Fibroblast of skin of scalp (primary cell): ENCODE data around the gene ARHGAP33.

Experiments used
- DNase-seq: peaks from one replicate; pipeline ENCODE4 v3.0.0-alpha.2; 2013

Gene ARHGAP33

DNA sequence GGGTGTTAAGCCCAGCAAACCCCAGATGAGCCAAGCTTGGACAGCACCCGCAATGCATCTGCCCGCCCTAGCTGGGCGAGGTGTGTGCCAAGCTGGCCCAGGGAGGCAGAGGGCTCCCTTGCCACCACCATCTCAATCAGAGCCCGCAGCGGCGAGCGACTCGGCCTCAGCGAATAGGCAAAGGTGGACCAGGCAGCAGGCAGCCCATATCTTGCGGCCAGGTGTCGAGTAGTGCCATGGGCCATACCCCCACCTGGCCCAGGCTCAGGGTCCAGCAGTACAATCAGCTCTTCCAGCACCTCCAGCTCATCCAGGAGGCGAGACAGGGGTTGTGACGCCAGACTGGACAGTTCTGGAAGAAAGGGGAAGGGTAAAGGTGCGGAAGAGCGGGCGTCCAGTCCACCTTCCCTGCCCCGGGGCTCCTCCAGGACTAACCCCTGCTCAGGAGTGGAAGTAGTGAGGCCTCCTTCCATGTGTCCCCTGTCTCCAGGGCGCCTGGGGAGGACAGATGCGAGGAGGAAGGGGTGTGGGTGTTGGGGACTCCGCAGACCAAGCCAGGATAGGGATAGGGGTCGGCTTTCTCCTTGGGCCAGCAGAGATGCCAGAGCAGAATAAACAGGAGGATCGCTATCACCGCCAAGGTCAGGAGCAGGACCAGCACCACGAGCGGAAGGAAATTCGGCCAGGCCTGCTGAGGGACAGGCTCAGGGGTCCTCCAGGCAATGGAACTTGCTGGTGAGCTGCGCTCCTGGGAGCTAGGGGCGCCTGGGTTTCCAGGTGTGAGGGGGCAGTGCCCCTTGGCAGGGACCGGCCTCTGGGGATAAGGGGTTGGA, 35.9 kb upstream of the ARHGAP33 start:
- no peak for DNase-seq

DNA sequence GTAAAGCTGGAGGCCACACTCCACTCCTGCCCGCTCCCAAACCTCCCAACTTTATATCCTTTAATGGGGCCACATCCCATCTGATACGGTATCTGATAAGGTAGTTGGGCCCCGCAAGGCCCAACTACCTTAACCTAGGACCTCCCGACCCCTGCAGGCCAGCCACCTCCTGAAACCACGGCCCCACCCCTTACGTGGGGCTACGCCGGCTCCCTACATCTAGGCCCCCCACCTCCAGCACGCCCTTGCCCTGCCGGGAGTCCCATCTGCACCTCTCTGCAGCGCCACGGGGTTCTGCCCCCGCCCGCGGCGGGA, 35.3 kb upstream of the ARHGAP33 start:
- no peak for DNase-seq

DNA sequence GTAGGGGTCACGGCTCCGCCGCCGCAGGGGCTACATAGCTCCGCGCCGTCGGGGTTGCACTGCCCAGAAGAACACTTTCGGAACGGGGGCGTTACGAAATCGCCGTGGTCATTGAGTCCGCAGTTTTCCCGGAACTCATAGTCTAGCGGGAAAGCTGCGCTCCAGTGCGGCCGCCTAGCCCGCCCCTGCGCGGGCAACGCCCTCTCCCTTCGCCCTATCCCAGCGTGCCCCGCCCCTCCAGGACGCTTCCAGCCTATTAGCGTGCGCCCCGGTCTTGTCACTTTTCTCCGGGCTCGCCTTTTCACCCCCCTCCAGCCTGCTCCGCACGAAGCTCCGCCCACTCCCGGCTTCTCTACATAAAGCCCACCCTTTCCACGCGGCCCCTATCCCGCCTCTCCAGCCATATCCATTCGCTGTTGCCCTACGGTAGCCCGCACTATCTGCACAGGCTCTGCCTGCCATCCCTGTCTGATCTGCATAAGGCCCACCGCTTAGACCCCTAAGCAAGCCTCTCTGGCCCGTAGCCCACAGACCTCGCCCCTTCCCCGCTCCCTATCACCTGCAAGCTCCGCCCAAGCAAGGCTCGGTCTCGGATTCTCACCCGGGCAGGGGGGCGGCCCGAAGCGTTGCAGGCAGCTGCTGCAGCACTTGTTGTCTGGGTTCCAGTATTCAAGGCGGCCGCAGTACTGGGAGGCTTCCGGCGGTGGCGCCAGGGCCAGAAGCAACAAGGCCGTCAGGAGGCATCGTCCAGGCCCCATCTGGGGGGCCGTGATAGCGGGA, 34.8 kb upstream of the ARHGAP33 start:
- DNase-seq: peak; percentile 96

DNA sequence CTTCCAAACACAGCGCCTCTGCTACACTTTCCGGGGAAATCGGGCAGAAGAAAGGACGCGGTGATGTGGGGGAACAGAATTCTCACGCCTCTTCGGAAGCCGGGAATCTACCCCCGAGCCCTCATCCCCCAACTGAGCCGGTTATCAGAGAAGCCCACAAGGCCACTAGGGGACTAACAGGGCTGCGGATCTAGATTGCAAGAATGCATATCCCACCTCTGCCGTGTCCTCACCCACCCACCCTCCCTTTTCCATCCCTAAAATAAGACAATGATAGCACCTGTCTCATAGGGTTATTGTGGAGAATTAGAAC, 34.2 kb upstream of the ARHGAP33 start:
- no peak for DNase-seq

DNA sequence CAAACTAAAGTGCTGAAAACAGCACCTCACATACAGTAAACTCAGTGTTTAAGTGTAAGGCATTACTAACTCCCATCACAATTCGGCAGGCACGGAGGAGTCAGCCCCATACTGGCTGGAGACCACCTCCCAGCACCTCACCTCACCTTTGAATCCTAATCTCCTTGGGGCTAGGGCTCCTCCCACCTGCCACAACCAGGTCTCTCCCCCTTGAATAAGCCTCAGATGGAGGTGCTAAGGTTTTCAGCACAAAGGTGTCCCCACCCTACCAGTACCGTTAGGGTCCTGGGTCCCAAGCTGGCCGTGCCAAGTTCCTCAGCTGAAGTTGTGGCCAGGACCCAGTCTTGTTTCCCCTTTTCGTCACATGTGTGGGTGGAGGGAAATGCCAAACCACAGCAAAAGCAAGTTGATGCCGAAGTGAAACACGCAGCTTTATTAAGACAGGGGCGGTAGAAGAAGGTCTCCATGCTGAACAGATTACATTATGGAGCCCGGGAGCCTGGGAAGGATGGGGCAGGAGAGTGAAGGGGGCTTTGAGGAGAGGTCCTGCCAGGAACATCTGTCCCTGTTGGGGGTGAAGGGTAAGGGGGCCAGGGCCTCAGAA, 33.1 kb upstream of the ARHGAP33 start, which contains the start of gene IGFLR1:
IGFLR1 (minus strand) TSS at position 332 of the 604 bp plus-strand sequence. CDS start 1,272 bp downstream, outside the sequence.
- DNase-seq: no peak

DNA sequence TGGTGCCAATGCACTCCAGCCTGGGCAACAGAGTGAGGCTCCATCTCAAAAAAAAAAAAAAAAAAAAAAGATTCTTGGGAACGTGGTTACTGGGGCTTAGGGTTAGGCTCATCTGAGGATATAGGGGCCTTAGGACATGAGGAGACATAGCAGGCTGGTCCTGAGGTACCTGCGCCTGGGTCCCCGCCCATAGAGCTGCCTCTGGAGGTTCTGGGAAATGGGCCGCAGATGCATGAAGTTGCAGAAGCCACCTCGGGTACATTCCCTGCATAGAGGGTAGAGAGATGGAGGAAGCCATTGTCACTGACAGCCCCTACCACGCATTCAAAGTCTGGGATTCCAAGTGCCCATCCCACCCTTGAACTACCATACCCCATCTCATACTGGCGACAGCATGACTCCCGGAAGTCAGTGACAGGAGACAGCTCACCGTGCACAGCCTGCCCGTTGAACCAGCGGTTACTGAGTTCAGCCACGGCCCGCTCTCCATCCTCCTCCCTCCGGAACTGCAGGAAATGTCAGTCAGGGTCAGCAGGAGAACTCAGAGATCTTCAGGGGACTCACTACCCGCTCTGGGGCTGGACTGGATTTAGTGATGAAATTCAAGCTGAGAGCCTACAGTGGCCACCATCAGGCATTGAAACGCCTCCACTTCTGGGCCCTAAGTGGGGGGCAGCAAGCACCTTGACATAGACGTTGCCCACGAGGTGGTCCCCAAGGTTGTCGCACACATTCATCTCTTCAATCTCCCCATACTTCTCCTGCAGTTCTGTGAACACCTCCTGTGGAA, 31.5 kb upstream of the ARHGAP33 start:
- no peak for DNase-seq

DNA sequence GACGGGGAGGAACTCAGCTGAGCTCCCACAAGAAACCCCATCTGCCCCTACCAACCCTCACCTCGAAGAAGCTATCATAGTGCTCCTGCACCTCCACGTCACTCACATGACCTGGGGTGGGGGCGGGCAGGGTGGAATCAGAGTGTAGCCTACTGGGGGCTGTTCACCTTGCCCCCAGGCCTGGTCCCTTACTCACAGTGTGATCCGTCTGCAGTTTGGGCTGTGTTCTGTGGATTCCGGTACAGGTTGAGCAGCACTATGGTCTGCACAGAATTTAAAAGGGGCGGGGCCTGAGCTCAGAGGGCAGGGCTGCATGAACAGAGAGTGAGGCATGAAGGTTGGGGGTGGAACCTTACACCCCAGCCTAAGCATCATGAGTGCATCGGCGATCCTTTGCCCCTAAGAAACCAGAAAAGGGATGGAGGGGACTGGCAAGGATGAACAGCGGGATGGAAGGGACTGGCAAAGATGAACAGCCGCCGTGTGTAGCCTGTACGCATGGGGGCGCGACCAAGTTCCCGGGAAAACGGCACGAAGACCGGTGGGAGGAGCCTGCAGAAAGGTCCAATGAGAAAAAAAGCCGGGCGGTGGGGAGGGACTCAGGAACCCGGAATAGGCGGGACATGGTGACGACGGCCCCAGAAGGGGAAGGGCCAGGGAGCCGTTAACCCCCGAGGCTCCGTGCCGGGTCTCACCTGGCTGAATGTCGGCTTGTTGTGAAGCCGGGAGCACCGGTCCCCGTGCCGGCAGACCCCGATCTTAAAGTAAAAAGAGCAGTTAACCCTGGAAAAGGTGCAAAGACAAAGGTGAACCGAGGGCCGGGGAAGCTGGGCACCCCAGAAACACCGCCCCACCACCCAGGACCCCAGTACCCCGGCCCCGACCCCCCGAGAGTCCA, 30.7 kb upstream of the ARHGAP33 start:
- DNase-seq: peak; percentile 97

DNA sequence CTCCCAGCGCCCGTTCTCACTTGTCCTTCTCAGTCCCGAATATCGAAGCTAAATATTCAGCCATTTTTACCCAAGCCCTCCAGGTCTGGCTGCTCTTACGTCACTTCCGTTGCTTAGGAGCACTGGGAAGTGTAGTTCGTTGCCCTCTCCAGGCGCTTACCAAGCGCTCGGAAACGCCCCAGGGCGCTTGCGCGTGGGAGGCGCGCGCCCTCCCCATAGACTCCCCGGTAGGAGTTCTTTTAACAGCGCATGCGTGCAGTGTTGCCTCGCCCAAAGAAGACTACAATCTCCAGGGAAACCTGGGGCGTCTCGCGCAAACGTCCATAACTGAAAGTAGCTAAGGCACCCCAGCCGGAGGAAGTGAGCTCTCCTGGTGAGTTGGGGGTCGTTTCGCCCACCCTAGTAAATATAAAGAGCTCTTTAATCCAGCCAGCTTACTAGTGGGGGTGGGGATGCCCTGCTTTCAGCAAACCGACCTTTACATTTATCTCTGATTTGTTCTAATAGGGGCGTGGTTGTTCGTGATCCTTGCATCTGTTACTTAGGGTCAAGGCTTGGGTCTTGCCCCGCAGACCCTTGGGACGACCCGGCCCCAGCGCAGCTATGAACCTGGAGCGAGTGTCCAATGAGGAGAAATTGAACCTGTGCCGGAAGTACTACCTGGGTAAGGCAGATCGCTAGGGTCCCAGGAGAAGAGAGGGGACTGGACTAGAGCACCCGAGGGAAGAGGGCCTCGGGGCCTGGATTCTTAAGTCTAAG, 29.9 kb upstream of the ARHGAP33 start, which contains the start of the genes PSENEN and U2AF1L4:
PSENEN (plus strand) TSS at position 324 of the 759 bp plus-strand sequence; CDS start at position 604, 280 bp downstream.
U2AF1L4 (minus strand) TSS at position 91 of the 759 bp plus-strand sequence; CDS start at position 64, 27 bp downstream.
- DNase-seq: peak; percentile 99

DNA sequence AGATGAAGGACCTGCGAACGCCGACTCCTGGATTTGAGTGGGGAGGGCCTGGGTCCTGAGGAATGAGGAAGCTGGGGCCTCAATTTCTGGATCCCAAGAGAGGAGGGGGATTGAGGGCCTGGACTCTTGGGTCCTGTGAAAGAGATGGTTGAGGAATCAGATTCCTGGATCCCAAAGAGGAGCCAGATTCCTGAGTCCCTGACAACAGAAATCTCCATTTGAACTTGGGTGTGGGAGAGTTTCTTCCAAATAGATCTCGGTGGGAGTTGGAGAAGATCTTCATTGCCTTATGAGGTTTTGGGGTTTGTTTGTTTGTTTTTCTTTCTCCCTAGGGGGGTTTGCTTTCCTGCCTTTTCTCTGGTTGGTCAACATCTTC, 29.3 kb upstream of the ARHGAP33 start:
- DNase-seq: no peak

DNA sequence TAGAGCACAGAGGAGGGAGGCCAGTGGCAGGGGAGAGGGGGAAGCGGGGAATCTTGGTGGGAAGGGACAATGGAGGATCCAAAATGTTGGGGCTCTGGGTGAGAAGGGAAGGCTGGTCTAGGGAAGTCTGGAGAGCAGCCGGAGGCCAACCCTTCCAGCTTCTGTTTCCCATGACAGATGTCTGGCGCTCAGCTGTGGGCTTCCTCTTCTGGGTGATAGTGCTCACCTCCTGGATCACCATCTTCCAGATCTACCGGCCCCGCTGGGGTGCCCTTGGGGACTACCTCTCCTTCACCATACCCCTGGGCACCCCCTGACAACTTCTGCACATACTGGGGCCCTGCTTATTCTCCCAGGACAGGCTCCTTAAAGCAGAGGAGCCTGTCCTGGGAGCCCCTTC, 28.8 kb upstream of the ARHGAP33 start:
- DNase-seq: no peak

DNA sequence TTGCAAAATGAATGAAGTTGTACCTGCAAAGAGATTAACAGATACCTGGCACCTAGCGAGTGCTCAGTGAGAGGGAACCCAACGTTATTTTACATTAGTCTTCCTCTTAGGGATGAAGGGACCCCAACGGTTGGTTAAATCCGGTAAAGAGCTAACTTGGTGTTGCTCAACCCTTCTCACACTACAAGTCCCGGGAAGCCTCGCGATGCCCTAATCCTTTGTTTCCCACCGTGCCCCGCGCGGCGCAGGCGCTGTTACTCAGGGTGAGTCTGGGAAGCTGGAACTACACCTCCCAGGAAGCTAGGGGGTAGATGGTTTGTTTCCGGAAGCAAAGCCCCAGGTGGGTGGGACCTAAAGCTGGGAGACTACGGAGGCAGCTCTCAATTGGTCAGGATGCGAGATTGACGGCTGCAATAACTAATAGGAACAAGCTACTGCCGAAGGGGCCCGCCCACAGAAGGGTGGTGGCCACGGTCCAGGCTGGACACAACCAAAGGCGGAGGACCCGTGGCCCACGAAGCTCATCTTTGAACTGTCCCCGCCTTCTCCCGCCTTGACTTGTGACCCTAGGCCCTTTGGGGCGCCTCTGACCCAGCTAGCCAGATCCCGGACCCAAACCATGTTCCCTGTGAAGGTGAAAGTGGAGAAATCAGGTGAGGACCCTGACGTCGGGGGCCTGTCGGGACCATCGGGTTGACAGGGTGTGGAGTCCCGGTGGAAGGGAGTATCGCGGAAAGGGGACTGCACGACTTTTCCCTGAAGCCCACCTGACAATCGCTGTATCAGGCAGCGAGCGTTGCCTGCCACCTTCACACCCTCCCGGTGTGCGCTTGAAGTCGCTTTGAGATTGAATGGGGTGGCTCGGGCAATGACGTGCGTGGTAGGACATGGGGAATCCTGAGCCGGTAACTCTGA, 27.0 kb upstream of the ARHGAP33 start, which contains the start of gene LIN37:
LIN37 (plus strand) TSS at position 471 of the 915 bp plus-strand sequence; CDS start at position 620, 149 bp downstream.
- peak; percentile 99 for DNase-seq

DNA sequence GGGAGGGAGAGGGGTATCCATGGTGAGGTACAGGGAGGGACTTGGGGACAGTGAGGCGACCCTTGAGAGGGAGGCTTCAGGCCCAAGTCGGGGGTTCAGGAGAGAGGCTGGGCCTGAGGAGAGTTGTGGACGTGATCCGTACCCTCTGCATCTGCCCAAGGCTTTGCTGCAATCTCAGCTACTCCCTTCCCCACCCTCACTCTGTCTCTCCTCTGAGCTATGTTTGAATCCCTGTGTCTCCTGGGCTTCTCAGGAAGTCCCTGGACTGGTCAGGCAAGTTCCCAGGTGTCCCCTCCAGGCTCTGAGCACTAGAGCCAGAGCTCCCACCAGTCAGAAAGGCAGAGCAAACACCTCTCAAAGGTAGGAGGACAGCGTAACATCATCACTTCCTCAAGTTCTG, 25.2 kb upstream of the ARHGAP33 start:
- no peak for DNase-seq

DNA sequence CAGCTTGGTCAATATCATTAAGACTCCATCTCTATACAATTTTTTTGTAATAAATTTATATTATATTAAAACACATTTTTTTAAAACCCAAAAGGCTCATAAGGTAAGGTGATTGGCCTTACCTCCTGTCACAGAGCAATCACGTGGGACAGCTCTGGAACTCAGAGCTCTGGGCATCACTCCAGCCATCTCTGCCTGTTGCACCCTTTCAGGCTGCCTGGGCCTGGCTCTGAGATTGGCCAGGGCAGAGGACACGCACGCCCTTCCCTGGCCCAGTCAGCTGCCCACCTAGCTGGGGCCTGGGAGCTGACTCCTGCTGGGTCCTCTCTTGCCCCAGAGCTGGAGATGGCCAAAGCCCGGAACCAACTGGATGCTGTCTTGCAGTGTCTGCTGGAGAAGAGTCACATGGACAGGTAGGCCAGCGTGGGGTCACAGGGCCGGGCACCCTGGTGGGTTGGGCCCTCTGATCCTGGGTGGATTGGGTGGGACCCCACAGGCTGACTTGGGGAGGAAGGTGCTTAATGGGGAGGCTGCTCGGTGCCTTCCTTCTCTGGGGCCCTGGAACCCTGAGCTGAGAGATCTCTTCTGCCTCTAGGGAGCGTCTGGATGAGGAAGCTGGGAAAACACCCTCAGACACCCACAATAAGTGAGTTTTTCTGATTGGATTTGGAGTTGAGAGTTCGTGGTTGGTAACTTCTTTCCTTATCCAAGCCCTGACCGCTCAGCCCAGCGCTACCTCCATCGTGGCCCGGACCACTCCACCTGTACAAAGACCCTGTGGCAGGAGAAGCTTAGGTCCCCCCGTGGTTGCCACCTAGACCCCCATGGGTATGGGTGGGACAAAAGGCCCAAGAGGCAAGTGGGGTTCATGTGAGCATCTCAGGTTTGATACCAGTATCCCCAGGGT, 23.3 kb upstream of the ARHGAP33 start:
- no peak for DNase-seq

DNA sequence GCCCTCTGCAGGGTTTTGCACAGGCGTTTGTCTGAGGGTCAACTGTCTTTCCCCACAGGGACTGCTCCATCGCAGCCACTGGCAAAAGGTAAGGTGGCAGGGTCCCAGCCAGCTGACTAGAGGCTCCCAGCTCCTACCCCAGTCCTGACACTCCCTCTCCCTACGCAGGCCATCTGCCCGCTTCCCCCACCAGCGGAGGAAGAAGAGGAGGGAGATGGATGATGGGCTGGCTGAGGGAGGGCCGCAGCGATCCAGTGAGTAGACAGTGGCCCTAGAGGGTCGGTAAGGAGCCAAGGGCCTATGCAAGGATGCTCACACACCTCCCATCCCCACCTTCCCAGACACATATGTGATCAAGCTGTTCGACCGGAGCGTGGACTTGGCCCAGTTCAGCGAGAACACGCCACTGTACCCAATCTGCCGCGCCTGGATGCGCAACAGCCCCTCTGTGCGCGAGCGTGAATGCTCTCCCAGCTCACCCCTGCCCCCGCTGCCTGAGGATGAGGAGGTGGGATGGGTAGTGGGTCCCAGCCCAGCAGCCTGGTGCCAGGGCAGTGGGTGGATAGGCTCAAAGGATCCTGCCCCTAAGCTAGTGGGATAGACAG, 22.5 kb upstream of the ARHGAP33 start:
- no peak for DNase-seq

DNA sequence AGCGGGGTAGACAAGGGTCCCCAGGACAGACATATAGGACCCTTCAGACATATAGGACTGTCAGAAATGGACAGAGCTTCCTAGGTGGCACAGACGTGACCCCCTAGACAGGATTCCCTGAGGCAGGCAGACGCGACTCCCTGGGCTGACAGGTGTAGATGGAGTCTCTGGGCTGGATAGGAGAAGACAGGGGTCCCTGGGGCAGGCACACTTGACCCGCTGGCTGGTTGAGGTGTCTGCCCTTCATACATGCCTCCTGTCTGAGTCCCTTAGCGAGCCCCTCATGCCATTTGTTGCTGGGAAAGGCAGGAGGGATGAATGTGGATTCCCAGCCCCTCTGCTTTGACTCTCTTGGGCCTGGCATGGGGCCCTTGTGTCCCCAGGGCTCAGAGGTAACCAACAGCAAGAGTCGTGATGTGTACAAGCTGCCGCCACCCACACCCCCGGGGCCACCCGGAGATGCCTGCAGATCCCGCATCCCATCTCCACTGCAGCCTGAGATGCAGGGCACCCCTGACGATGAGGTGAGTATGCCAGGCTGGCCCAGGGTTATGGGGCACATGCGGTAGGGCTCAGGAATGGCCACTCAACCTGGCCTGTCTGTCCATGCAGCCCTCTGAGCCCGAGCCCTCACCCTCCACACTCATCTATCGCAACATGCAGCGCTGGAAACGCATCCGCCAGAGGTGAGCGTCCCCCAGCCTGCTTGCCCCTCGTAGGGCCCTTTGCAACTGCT, 21.6 kb upstream of the ARHGAP33 start:
- no peak for DNase-seq

DNA sequence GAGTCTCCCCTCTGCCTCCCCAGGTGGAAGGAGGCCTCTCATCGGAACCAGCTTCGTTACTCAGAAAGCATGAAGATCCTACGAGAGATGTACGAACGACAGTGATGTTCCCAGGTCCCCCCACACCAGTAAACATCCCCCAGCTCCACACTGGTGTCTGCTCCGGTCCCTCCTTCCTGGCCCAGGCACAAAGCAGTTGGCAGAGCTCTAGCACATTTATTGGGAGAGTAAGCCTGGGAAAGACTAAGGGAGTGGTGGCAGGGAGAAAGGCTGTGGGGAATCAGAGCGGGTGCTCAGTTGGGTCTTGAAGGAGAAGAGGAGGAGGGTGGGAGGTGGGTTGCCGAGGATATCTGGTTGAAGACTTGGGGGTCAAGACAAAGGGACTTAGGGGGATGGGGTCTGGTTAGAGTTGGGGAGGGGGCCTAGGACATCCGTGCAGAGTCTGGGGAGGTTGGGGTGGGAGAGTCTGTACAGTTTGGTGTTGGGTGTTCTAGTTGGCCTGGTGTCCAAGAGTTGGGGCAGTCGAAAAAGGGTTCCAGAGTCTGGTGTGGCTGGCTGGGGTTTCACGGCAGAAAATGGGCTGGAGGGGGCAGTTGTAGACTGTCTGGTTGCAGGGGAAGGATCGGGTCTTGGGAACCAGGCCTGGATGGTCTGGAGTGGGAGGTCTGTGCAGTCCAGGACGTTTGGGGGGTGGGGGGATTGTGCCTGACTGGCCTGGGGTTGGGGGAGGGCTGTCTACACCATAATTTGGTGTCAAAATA, 20.8 kb upstream of the ARHGAP33 start:
- DNase-seq: no peak
